ENCODE results near the gene PROCA1. TPM values are rescaled to one million over a fixed set of nuclear protein-coding genes. Genes with fewer than 3 reads are reported as not detected.

The PROCA1 gene
- total and polyA plus RNA-seq, 9 of the 15 experiments (the other 6 are each of a cell fraction or from before 2014, with no cell fraction given): 0.78 to 16.2 (median 5.6) TPM

- TF ChIP-seq MLX (CRISPR knock-in tag; conservative IDR thresholded peaks at IDR 0.05): no peak
- TF ChIP-seq MEF2A (IDR thresholded peaks at IDR 0.05; ENCODE audit: control insufficient read depth, low read depth, low read length): no peak
- TF ChIP-seq MCM3 (IDR thresholded peaks at IDR 0.05): no peak
- TF ChIP-seq, protein P1, sequence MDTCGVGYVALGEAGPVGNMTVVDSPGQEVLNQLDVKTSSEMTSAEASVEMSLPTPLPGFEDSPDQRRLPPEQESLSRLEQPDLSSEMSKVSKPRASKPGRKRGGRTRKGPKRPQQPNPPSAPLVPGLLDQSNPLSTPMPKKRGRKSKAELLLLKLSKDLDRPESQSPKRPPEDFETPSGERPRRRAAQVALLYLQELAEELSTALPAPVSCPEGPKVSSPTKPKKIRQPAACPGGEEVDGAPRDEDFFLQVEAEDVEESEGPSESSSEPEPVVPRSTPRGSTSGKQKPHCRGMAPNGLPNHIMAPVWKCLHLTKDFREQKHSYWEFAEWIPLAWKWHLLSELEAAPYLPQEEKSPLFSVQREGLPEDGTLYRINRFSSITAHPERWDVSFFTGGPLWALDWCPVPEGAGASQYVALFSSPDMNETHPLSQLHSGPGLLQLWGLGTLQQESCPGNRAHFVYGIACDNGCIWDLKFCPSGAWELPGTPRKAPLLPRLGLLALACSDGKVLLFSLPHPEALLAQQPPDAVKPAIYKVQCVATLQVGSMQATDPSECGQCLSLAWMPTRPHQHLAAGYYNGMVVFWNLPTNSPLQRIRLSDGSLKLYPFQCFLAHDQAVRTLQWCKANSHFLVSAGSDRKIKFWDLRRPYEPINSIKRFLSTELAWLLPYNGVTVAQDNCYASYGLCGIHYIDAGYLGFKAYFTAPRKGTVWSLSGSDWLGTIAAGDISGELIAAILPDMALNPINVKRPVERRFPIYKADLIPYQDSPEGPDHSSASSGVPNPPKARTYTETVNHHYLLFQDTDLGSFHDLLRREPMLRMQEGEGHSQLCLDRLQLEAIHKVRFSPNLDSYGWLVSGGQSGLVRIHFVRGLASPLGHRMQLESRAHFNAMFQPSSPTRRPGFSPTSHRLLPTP (IDR thresholded peaks at IDR 0.05; ENCODE audit: borderline replicate concordance, extremely low read depth, insufficient read length): no peak
- no peak for TF ChIP-seq CHD7 (IDR thresholded peaks at IDR 0.05; ENCODE audit: low read depth, low read length)
- TF ChIP-seq CTCFL (IDR thresholded peaks at IDR 0.05; ENCODE audit: borderline replicate concordance, insufficient read depth, low read depth, low read length, poor library complexity, severe bottlenecking): no peak
- no peak for TF ChIP-seq TCF7L2 (IDR thresholded peaks at IDR 0.05; ENCODE audit: low read depth, low read length)
Observed at GRCh38 chr17:28744104-28744971, 32.6 kb upstream of the PROCA1 start (continued).
